H1 (cell line): ENCODE data around the gene ITPR3. TPM values are rescaled to one million over a fixed set of nuclear protein-coding genes. Genes with fewer than 3 reads are reported as not detected.

Experiments used
- CTCF ChIA-PET: fragments of 300-600 bp; sonication (Branson Sonifier 250); formaldehyde crosslinking; loops from one replicate; lab custom pipeline; 2021; ENCODE audit not compliant: partially characterized antibody; lab: Charles Lee
- POLR2A ChIA-PET: fragments of 300-600 bp; sonication (Branson Sonifier 250); formaldehyde crosslinking; loops from one replicate; lab custom pipeline; 2021; ENCODE audit warnings: inconsistent platforms; ENCODE audit not compliant: partially characterized antibody; lab: Charles Lee
- DNase-seq, 2 experiments: peaks; one replicate each; pipeline versions ENCODE4 v3.0.0 to v3.0.0-alpha.2; 2010 to 2022; ENCODE audit warnings: low spot score in 2 of 2, low read depth in 1 of 2, mixed read lengths in 1 of 2
- FAIRE-seq: peaks from 2 replicates; lab custom pipeline; 2011; peaks lifted over from hg19 to GRCh38; lab: Jason Lieb, UNC
- H2AFZ ChIP-seq: 2 replicates; pipeline ENCODE4 v1.8.1; 2012; ENCODE audit warnings: low read length, inconsistent platforms
- H2AK5ac ChIP-seq: 2 replicates; pipeline ENCODE4 v1.6.1; 2013; ENCODE audit warnings: low read depth, low read length
- H2BK120ac ChIP-seq: replicated peaks from 2 replicates; pipeline ENCODE3; 2013; ENCODE audit warnings: low read depth, low read length, inconsistent platforms
- H2BK12ac ChIP-seq: 2 replicates; pipeline ENCODE4 v1.6.1; 2013; ENCODE audit warnings: low read depth, low read length
- H2BK15ac ChIP-seq: 2 replicates; pipeline ENCODE4 v1.6.1; 2013; ENCODE audit warnings: low read length
- H2BK20ac ChIP-seq: 2 replicates; pipeline ENCODE4 v1.6.1; 2013; ENCODE audit warnings: low read length
- H2BK5ac ChIP-seq: 2 replicates; pipeline ENCODE4 v1.6.1; 2013; ENCODE audit warnings: low read depth, low read length
- H3K14ac ChIP-seq: 2 replicates; pipeline ENCODE4 v1.6.1; 2013; ENCODE audit warnings: inconsistent platforms; ENCODE audit not compliant: insufficient read length
- H3K18ac ChIP-seq: 2 replicates; pipeline ENCODE4 v1.6.1; 2013; ENCODE audit warnings: low read length; ENCODE audit errors: extremely low read depth
- H3K23ac ChIP-seq: 2 replicates; pipeline ENCODE4 v1.6.1; 2013; ENCODE audit warnings: inconsistent platforms; ENCODE audit not compliant: insufficient read length
- H3K23me2 ChIP-seq: 2 replicates; pipeline ENCODE4 v1.6.1; 2013; ENCODE audit warnings: low read depth, low read length
- H3K27ac ChIP-seq: 2 replicates; pipeline ENCODE4 v1.6.1; 2011; ENCODE audit warnings: low read depth, low read length, inconsistent platforms
- H3K27me3 ChIP-seq, 4 experiments: replicated peaks in 1 of 4; 1 replicate in 1 of 4; 2 replicates in 3 of 4; pipeline versions ENCODE4 v1.6.1 to v1.8.1; 2011 to 2013; ENCODE audit warnings: low read length in 3 of 4, mild to moderate bottlenecking in 3 of 4, inconsistent platforms in 2 of 4, mixed read lengths in 2 of 4, moderate library complexity in 1 of 4; ENCODE audit not compliant: control insufficient read depth in 3 of 4, insufficient read depth in 3 of 4; ENCODE audit errors: extremely low read depth in 1 of 4
- H3K36me3 ChIP-seq, 4 experiments: 2 replicates each; pipeline versions ENCODE4 v1.6.1 to v1.8.1; 2011 to 2013; ENCODE audit warnings: mild to moderate bottlenecking in 4 of 4, low read length in 3 of 4, moderate library complexity in 2 of 4, control low read depth in 1 of 4, inconsistent platforms in 1 of 4; ENCODE audit not compliant: insufficient read depth in 4 of 4, control insufficient read depth in 2 of 4
- H3K4ac ChIP-seq: replicated peaks from 2 replicates; pipeline ENCODE3; 2013; ENCODE audit warnings: low read length, low read depth, mixed read lengths, inconsistent platforms; ENCODE audit not compliant: insufficient read length
- H3K4me1 ChIP-seq, 4 experiments: replicated peaks in 1 of 4; 1 replicate in 1 of 4; 2 replicates in 3 of 4; pipeline versions ENCODE4 v1.6.1 to v1.8.1; 2011 to 2013; ENCODE audit warnings: low read length in 3 of 4, inconsistent platforms in 2 of 4, mixed read lengths in 1 of 4; ENCODE audit not compliant: insufficient read depth in 4 of 4, control insufficient read depth in 3 of 4
- H3K4me2 ChIP-seq, 2 experiments: 2 replicates each; pipeline versions ENCODE4 v1.6.1 to v1.8.1; 2011 to 2013; ENCODE audit warnings: low read depth in 2 of 2, low read length in 2 of 2, control low read depth in 1 of 2, inconsistent platforms in 1 of 2, mild to moderate bottlenecking in 1 of 2; ENCODE audit not compliant: insufficient read depth in 1 of 2
- H3K4me3 ChIP-seq, 4 experiments: fragments of 200-600, 300-600 bp in 1 of 4; sonication (generic), shearing (Covaris generic), sonication (Bioruptor Twin) in 1 of 4; 2 replicates each; pipeline versions ENCODE4 v1.5.1 to v1.8.1; 2011 to 2016; ENCODE audit warnings: low read length in 4 of 4, low read depth in 3 of 4, control low read depth in 2 of 4, inconsistent platforms in 2 of 4, mild to moderate bottlenecking in 2 of 4, mixed read lengths in 1 of 4, moderate library complexity in 1 of 4; ENCODE audit not compliant: insufficient read depth in 2 of 4; ENCODE audit errors: extremely low read depth in 1 of 4
- H3K56ac ChIP-seq: replicated peaks from 2 replicates; pipeline ENCODE3; 2013; ENCODE audit warnings: low read depth, mild to moderate bottlenecking, mixed read lengths, low read length, inconsistent platforms; ENCODE audit not compliant: insufficient read length
- H3K79me1 ChIP-seq: 2 replicates; pipeline ENCODE4 v1.6.1; 2013; ENCODE audit warnings: low read depth, low read length, control low read depth
- H3K79me2 ChIP-seq, 2 experiments: 2 replicates each; pipeline versions ENCODE4 v1.6.1 to v1.8.1; 2012 to 2013; ENCODE audit warnings: low read length in 2 of 2, mild to moderate bottlenecking in 2 of 2, inconsistent platforms in 1 of 2; ENCODE audit not compliant: insufficient read depth in 2 of 2, control insufficient read depth in 1 of 2
- H3K9ac ChIP-seq, 4 experiments: replicated peaks in 1 of 4; 1 replicate in 1 of 4; 2 replicates in 3 of 4; pipeline versions ENCODE4 v1.6.1 to v1.8.1; 2011 to 2013; ENCODE audit warnings: low read depth in 3 of 4, low read length in 3 of 4, control low read depth in 2 of 4, mild to moderate bottlenecking in 2 of 4, moderate library complexity in 2 of 4, inconsistent platforms in 1 of 4; ENCODE audit errors: extremely low read depth in 1 of 4
- H3K9me3 ChIP-seq, 2 experiments: 2 replicates each; pipeline versions ENCODE4 v1.6.1 to v1.8.1; 2012 to 2013; ENCODE audit warnings: mild to moderate bottlenecking in 2 of 2, moderate library complexity in 2 of 2, control low read depth in 1 of 2, inconsistent platforms in 1 of 2, low read depth in 1 of 2, low read length in 1 of 2, mixed read lengths in 1 of 2; ENCODE audit not compliant: insufficient read depth in 2 of 2
- H4K20me1 ChIP-seq, 2 experiments: replicated peaks in 1 of 2; 2 replicates each; pipeline versions ENCODE3 to v1.8.1; 2011 to 2013; ENCODE audit warnings: inconsistent platforms in 2 of 2, low read length in 2 of 2, mild to moderate bottlenecking in 1 of 2; ENCODE audit not compliant: insufficient read depth in 2 of 2, control insufficient read depth in 1 of 2
- H4K5ac ChIP-seq: 2 replicates; pipeline ENCODE4 v1.6.1; 2013; ENCODE audit warnings: low read length, low read depth, mixed read lengths, inconsistent platforms; ENCODE audit not compliant: insufficient read length
- H4K8ac ChIP-seq: 2 replicates; pipeline ENCODE4 v1.8.0; 2013; ENCODE audit warnings: mild to moderate bottlenecking, moderate library complexity, low read length, inconsistent platforms; ENCODE audit not compliant: insufficient read depth; ENCODE audit errors: extremely low read depth
- H4K91ac ChIP-seq: replicated peaks from 2 replicates; pipeline ENCODE3; 2013; ENCODE audit warnings: low read length, mixed read lengths, inconsistent platforms; ENCODE audit not compliant: insufficient read length
- CHD1 ChIP-seq: IDR thresholded peaks from 2 replicates; pipeline ENCODE4 v1.6.1; 2012; ENCODE audit warnings: low read depth, low read length, improper control_type of control experiment
- CHD2 ChIP-seq: IDR thresholded peaks from 2 replicates; pipeline ENCODE4 v1.6.1; 2012; ENCODE audit warnings: low read length, improper control_type of control experiment
- HDAC2 ChIP-seq, 2 experiments: fragments of 300-600 bp in 1 of 2; sonication (generic) in 1 of 2; IDR thresholded peaks; 2 replicates each; pipeline ENCODE4 v1.6.1; 2011 to 2012; ENCODE audit warnings: low read depth in 2 of 2, low read length in 2 of 2, mild to moderate bottlenecking in 2 of 2, moderate library complexity in 2 of 2, borderline replicate concordance in 1 of 2, inconsistent platforms in 1 of 2
- KDM1A ChIP-seq: fragments of 200-600, 300-600 bp; sonication (generic); IDR thresholded peaks from 2 replicates; pipeline ENCODE4 v1.7.1; 2016; ENCODE audit warnings: mild to moderate bottlenecking, low read length, borderline replicate concordance
- RAD21 ChIP-seq, 2 experiments: IDR thresholded peaks in 1 of 2; conservative IDR thresholded peaks in 1 of 2; 2 replicates each; pipeline ENCODE4 v1.6.1; 2011; ENCODE audit warnings: low read depth in 2 of 2, low read length in 2 of 2, improper control_type of control experiment in 1 of 2, inconsistent platforms in 1 of 2, mild to moderate bottlenecking in 1 of 2, moderate library complexity in 1 of 2
- RXRA ChIP-seq: IDR thresholded peaks from 2 replicates; pipeline ENCODE4 v1.6.1; 2011; ENCODE audit warnings: low read depth, mild to moderate bottlenecking, low read length, moderate library complexity; ENCODE audit not compliant: insufficient read depth
- SAP30 ChIP-seq: fragments of 300-600 bp; sonication (generic); IDR thresholded peaks from 2 replicates; pipeline ENCODE4 v1.7.1; 2012; ENCODE audit warnings: low read length, moderate library complexity, mild to moderate bottlenecking, inconsistent platforms; ENCODE audit not compliant: insufficient read depth, insufficient replicate concordance
- SRF ChIP-seq: IDR thresholded peaks from 2 replicates; pipeline ENCODE4 v1.6.1; 2011; ENCODE audit warnings: mild to moderate bottlenecking, low read depth, low read length, moderate library complexity
- USF2 ChIP-seq: IDR thresholded peaks from 2 replicates; pipeline ENCODE4 v1.6.1; 2011; ENCODE audit warnings: low read length, improper control_type of control experiment
- WGBS, 2 experiments: shearing (Covaris generic) in 1 of 2; methylation state at CpG; one replicate each; pipeline versions ENCODE4 v1.1.6 to v1.1.7; 2013 to 2015; ENCODE audit warnings: low lambda C conversion rate in 2 of 2, mixed read lengths in 2 of 2, inconsistent platforms in 1 of 2, low coverage in 1 of 2, missing lambda C conversion rate in 1 of 2; ENCODE audit not compliant: insufficient replicate concordance in 2 of 2, insufficient coverage in 1 of 2, insufficient read length in 1 of 2; ENCODE audit errors: extremely low coverage in 1 of 2, missing lambda C conversion rate in 1 of 2; 5-methylcytosine and 5-hydroxymethylcytosine counted together
- polyA plus RNA-seq, 7 experiments: library from polyadenylated mRNA; depleted of rRNA in 3 of 7; stranded (reverse) in 5 of 7; unstranded in 2 of 7; fragments of >200 nt in 5 of 7; fragments of 200-250 nt in 2 of 7; gene quantifications; 1 replicate in 5 of 7; 2 replicates in 1 of 7; 4 replicates in 1 of 7; pipeline versions ENCODE4 v1.2.1 to v1.2.3, GENCODE V29; 2011 to 2013; ENCODE audit warnings: missing spikeins in 2 of 7, mixed read lengths in 2 of 7
- total RNA-seq: library from RNA; stranded (reverse); fragmentation: NEBNext Ultra II Directional; extraction: Animal tissue kit (Norgen Biotek cat#: 25700); gene quantifications from 2 replicates; pipeline ENCODE4 v1.2.1, GENCODE V29; 2021

The ITPR3 gene
- total and polyA plus RNA-seq, 2 of the 8 experiments (the other 6 are each of a cell fraction or from before 2014, with no cell fraction given) = 29.1 to 45.7 TPM

- no peak overlapping the region for H3K4me2 ChIP-seq
- H3K27ac ChIP-seq = no peak overlapping the region
- DNase-seq (peak in 1 of 2 experiments; percentile 89), FAIRE-seq (peak; percentile 24)
- H3K36me3 ChIP-seq = no peaks in the 10 kb centered on the region
- peaks cover 5 to 28% (median 18%) of the 10 kb centered on the region in 4 experiments for H3K4me1 ChIP-seq
- no peak overlapping the region for H3K23ac ChIP-seq
- no peak overlapping the region for H3K56ac ChIP-seq
- no peak overlapping the region for H3K4me3 ChIP-seq
- no peak overlapping the region for H3K9ac ChIP-seq
- H4K91ac ChIP-seq = peak overlapping the region; percentile 79
- no peaks in the 10 kb centered on the region for H4K20me1 ChIP-seq
- peak overlapping the region; percentile 92; the same call in 1 of the 2 replicates for H2BK5ac ChIP-seq
- no peak overlapping the region; the same call in 1 of the 2 replicates for H2AK5ac ChIP-seq
- H3K27me3 ChIP-seq = no peaks in the 10 kb centered on the region
- no peak overlapping the region for H3K4ac ChIP-seq
- no peak overlapping the region for H4K8ac ChIP-seq
- 72% methylated on average over 9 of the region's 9 CpGs; no CpG with 5 or more reads in 1 of the 2 experiments for WGBS, 2 experiments
- H2BK15ac ChIP-seq = peak overlapping the region; percentile 97
- H3K18ac ChIP-seq = peak overlapping the region; percentile 91
- H3K9me3 ChIP-seq = no peaks in the 10 kb centered on the region
- H3K79me1 ChIP-seq = no peaks in the 10 kb centered on the region
- H2BK12ac ChIP-seq = peak overlapping the region; percentile 94; the same call in 1 of the 2 replicates
- no peak overlapping the region; the same call in 1 of the 2 replicates for H2AFZ ChIP-seq
- H3K23me2 ChIP-seq = no peaks in the 10 kb centered on the region; the same call in 1 of the 2 replicates
- H2BK120ac ChIP-seq = no peak overlapping the region
- no peaks in the 10 kb centered on the region for H3K79me2 ChIP-seq
- ChIA-PET CTCF (interaction anchor here (0.6 to 9.2 kb wide), 45 partner anchors 10 to 229 kb away, joined by 3 to 131 read pairs (median 4); partner anchors contain the start of genes BAK1, IP6K3 and ITPR3), POLR2A (interaction anchor here (0.7 to 2.3 kb wide), 8 partner anchors 10 to 121 kb away, joined by 3 to 7 read pairs (median 4); partner anchors contain the start of genes BAK1, ITPR3 and UQCC2)
- peak overlapping the region; percentile 97 for H2BK20ac ChIP-seq
- no peak overlapping the region for H3K14ac ChIP-seq
- no peak overlapping the region for H4K5ac ChIP-seq
- TF ChIP-seq HDAC2 (IDR thresholded peaks at IDR 0.05; ENCODE audit: borderline replicate concordance in 1 of 2, low read depth in 2 of 2, low read length in 2 of 2) = no peak
- no peak for TF ChIP-seq CHD1
- no peak for TF ChIP-seq CHD2
- TF ChIP-seq RAD21 (IDR thresholded peaks at IDR 0.05 in 1 of 2, conservative IDR thresholded peaks at IDR 0.05 in 1 of 2; ENCODE audit: low read depth in 2 of 2, low read length in 2 of 2) = peak; percentile 97 to 98
- TF ChIP-seq KDM1A = no peak
- TF ChIP-seq USF2 = no peak
- no peak for TF ChIP-seq SRF
- TF ChIP-seq SAP30 = no peak
- no peak for TF ChIP-seq RXRA
Observed at GRCh38 chr6:33589731-33590530, 31.2 kb upstream of the ITPR3 start.
